K562 (cell line): ENCODE measurements around the gene MLXIPL. TPM values are rescaled to one million over a fixed set of nuclear protein-coding genes. Genes with fewer than 3 reads are reported as not detected.

Experiments
- CCAR2 ChIP-seq: fragments of 200-400 bp; formaldehyde crosslinking; IDR thresholded peaks from 2 replicates; pipeline ENCODE4 v1.6.1; 2017; ENCODE audit warnings: mild to moderate bottlenecking, low read depth, low read length
- COPS2 ChIP-seq: fragments of 450-650 bp; conservative IDR thresholded peaks from 2 replicates; pipeline ENCODE4 v1.6.1; 2016; ENCODE audit warnings: mild to moderate bottlenecking, moderate library complexity
- CSDE1 ChIP-seq, 2 experiments: fragments of 450-650 bp; IDR thresholded peaks; 2 replicates each; pipeline ENCODE4 v1.6.1; 2016; ENCODE audit warnings: mild to moderate bottlenecking in 1 of 2
- DMBX1 ChIP-seq: fragments of 250-450 bp; sonication (Bioruptor Pico); IDR thresholded peaks from 2 replicates; pipeline ENCODE4 v1.8.0; 2022; ENCODE audit warnings: inconsistent platforms, mild to moderate bottlenecking, moderate library complexity, borderline replicate concordance
- ESRRA ChIP-seq: fragments of 450-650 bp; IDR thresholded peaks from 2 replicates; pipeline ENCODE4 v1.6.1; 2014; ENCODE audit warnings: low read depth, mild to moderate bottlenecking, moderate library complexity, borderline replicate concordance
- MAZ ChIP-seq, 2 experiments: fragments of 450-650 bp in 1 of 2; sonication (generic) in 1 of 2; formaldehyde crosslinking; IDR thresholded peaks in 1 of 2; conservative IDR thresholded peaks in 1 of 2; 2 replicates each; pipeline versions ENCODE4 v1.4.0 to v1.5.0; 2020; ENCODE audit warnings: mild to moderate bottlenecking in 1 of 2, missing genetic modification reagents in 1 of 2
- NCOA4 ChIP-seq: fragments of 450-650 bp; IDR thresholded peaks from 2 replicates; pipeline ENCODE4 v1.6.1; 2018; ENCODE audit warnings: mild to moderate bottlenecking; ENCODE audit not compliant: partially characterized antibody
- RHOXF2B ChIP-seq: fragments of 250-450 bp; sonication (Bioruptor Pico); conservative IDR thresholded peaks from 2 replicates; pipeline ENCODE4 v1.5.1; 2021
- SMC3 ChIP-seq: conservative IDR thresholded peaks from 2 replicates; pipeline ENCODE4 v1.6.1; 2011; ENCODE audit warnings: low read depth, low read length, improper control_type of control experiment; ENCODE audit not compliant: insufficient read depth
- TCF3 ChIP-seq: sonication (generic); formaldehyde crosslinking; IDR thresholded peaks from 2 replicates; pipeline ENCODE4 v1.4.0; 2020; ENCODE audit warnings: mild to moderate bottlenecking, missing genetic modification reagents
- ZBTB2 ChIP-seq: fragments of 450-650 bp; IDR thresholded peaks from 2 replicates; pipeline ENCODE4 v1.6.1; 2016; ENCODE audit warnings: antibody characterized with exemption
- ZNF124 ChIP-seq: sonication (generic); formaldehyde crosslinking; IDR thresholded peaks from 2 replicates; pipeline ENCODE4 v1.8.1; 2022; ENCODE audit warnings: missing genetic modification reagents
- ZNF232 ChIP-seq: sonication (generic); formaldehyde crosslinking; IDR thresholded peaks from 2 replicates; pipeline ENCODE4 v1.8.0; 2022; ENCODE audit warnings: mild to moderate bottlenecking, missing genetic modification reagents
- ZNF263 ChIP-seq: sonication (generic); formaldehyde crosslinking; IDR thresholded peaks from 2 replicates; pipeline ENCODE4 v1.8.0; 2022; ENCODE audit warnings: mild to moderate bottlenecking, missing genetic modification reagents, borderline replicate concordance
- ZNF280B ChIP-seq: fragments of 250-450 bp; sonication (Bioruptor Pico); IDR thresholded peaks from 2 replicates; pipeline ENCODE4 v1.5.1; 2021; ENCODE audit warnings: mild to moderate bottlenecking
- ZNF830 ChIP-seq: fragments of 250-450 bp; sonication (Bioruptor Pico); IDR thresholded peaks from 2 replicates; pipeline ENCODE4 v1.5.0; 2021; ENCODE audit warnings: mild to moderate bottlenecking
- polyA plus RNA-seq, 8 experiments: library from polyadenylated mRNA; depleted of rRNA in 4 of 8; stranded (reverse) in 5 of 8; unstranded in 3 of 8; fragments of >200 nt; fragmentation: Nextera tagmentation in 2 of 8; fragmentation: Illumina TruSeq in 1 of 8; extraction: Ambion mirVana in 2 of 8; extraction: Trizol in 1 of 8; gene quantifications; 2 replicates each; pipeline versions ENCODE4 v1.2.1 to v1.2.3, GENCODE V29; 2011 to 2014; ENCODE audit warnings: inconsistent platforms in 1 of 8, missing spikeins in 1 of 8
- total RNA-seq, 7 experiments: library from RNA; depleted of rRNA in 6 of 7; stranded (reverse); fragments of >200 nt in 6 of 7; fragmentation: Illumina TruSeq in 2 of 7; extraction: Trizol in 2 of 7; gene quantifications; 2 replicates each; pipeline versions ENCODE4 v1.2.1 to v1.2.3, GENCODE V29; 2011 to 2021; ENCODE audit warnings: low replicate concordance in 1 of 7
- TF ChIP-seq, protein P1 (sequence below): fragments of 200-800 bp; sonication (Bioruptor generic); IDR thresholded peaks from 2 replicates; pipeline ENCODE4 v1.6.1; 2017; ENCODE audit warnings: missing genetic modification characterization, missing compliant biosample characterization
- TF ChIP-seq, protein P2 (sequence below): sonication (generic); formaldehyde crosslinking; IDR thresholded peaks from 2 replicates; pipeline ENCODE4 v1.8.1; 2022; ENCODE audit warnings: missing genetic modification reagents
- TF ChIP-seq, protein P3 (sequence below): sonication (generic); formaldehyde crosslinking; IDR thresholded peaks from 2 replicates; pipeline ENCODE4 v1.5.0; 2020; ENCODE audit warnings: missing genetic modification reagents

MLXIPL gene
- total and polyA plus RNA-seq, 9 of the 15 experiments (the other 6 are each of a cell fraction or from before 2014, with no cell fraction given), result 0.11 to 18.4 (median 1.4) TPM

- TF ChIP-seq, protein P1, sequence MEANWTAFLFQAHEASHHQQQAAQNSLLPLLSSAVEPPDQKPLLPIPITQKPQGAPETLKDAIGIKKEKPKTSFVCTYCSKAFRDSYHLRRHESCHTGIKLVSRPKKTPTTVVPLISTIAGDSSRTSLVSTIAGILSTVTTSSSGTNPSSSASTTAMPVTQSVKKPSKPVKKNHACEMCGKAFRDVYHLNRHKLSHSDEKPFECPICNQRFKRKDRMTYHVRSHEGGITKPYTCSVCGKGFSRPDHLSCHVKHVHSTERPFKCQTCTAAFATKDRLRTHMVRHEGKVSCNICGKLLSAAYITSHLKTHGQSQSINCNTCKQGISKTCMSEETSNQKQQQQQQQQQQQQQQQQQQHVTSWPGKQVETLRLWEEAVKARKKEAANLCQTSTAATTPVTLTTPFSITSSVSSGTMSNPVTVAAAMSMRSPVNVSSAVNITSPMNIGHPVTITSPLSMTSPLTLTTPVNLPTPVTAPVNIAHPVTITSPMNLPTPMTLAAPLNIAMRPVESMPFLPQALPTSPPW, result peak; percentile 67
- no peak for TF ChIP-seq ZNF124
- peak; percentile 76 for TF ChIP-seq DMBX1
- TF ChIP-seq RHOXF2B (CRISPR knock-in tag), result no peak
- no peak for TF ChIP-seq ESRRA
- peak; percentile 31; the same call in 1 of the 2 replicates for TF ChIP-seq SMC3
- TF ChIP-seq ZNF280B (CRISPR knock-in tag), result no peak
- TF ChIP-seq MAZ (CRISPR knock-in tag; conservative IDR thresholded peaks at IDR 0.05 in 1 of 2, IDR thresholded peaks at IDR 0.05 in 1 of 2), result peak; percentile 50 to 75; a peak in 3 of 4 replicates
- no peak for TF ChIP-seq ZNF830
- 0 out of 2 replicates have a peak, but pooled peaks have one; percentile 33 for TF ChIP-seq CCAR2
- TF ChIP-seq NCOA4, result no peak
- TF ChIP-seq COPS2, result no peak
- peak; percentile 82; the same call in 1 of the 2 replicates for TF ChIP-seq ZBTB2
- peak; percentile 97 for TF ChIP-seq TCF3 (CRISPR knock-in tag)
- TF ChIP-seq ZNF232 (CRISPR knock-in tag), result no peak
- TF ChIP-seq, protein P2, sequence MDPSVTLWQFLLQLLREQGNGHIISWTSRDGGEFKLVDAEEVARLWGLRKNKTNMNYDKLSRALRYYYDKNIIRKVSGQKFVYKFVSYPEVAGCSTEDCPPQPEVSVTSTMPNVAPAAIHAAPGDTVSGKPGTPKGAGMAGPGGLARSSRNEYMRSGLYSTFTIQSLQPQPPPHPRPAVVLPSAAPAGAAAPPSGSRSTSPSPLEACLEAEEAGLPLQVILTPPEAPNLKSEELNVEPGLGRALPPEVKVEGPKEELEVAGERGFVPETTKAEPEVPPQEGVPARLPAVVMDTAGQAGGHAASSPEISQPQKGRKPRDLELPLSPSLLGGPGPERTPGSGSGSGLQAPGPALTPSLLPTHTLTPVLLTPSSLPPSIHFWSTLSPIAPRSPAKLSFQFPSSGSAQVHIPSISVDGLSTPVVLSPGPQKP (CRISPR knock-in tag), result no peak
- no peak for TF ChIP-seq ZNF263
- TF ChIP-seq, protein P3, sequence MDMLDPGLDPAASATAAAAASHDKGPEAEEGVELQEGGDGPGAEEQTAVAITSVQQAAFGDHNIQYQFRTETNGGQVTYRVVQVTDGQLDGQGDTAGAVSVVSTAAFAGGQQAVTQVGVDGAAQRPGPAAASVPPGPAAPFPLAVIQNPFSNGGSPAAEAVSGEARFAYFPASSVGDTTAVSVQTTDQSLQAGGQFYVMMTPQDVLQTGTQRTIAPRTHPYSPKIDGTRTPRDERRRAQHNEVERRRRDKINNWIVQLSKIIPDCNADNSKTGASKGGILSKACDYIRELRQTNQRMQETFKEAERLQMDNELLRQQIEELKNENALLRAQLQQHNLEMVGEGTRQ, result peak; percentile 89
- TF ChIP-seq CSDE1 (IDR thresholded peaks at IDR 0.05), result no peak
Measured at GRCh38 chr7:73612598-73613269, 11.6 kb downstream of the MLXIPL start (continued).
